MCF 10A (cell line): ENCODE measurements around the gene C1QTNF6. TPM values are rescaled to one million over a fixed set of nuclear protein-coding genes. Genes with fewer than 3 reads are reported as not detected.

Experiments used
- BruUV-seq: library from RNA; stranded (reverse); fragments of 400-500 nt; replicated peaks from 2 replicates; lab custom pipeline; 2021; lab: Mats Ljungman, UMichigan
- CTCF ChIA-PET: fragments of 300-600 bp; sonication (Branson Sonifier 250); formaldehyde crosslinking; extraction: SDS; loops from one replicate; lab custom pipeline; 2021; ENCODE audit warnings: antibody characterized with exemption, inconsistent platforms; lab: Yijun Ruan, JAX
- POLR2A ChIA-PET: fragments of 300-600, 350-650 bp; sonication (Branson Sonifier 250); formaldehyde crosslinking; extraction: SDS; loops from one replicate; lab custom pipeline; 2020; ENCODE audit warnings: antibody characterized with exemption, inconsistent platforms; lab: Yijun Ruan, JAX
- DNase-seq: peaks from one replicate; pipeline ENCODE4 v3.0.0-alpha.2; 2018; ENCODE audit not compliant: unreplicated experiment
- H3K27ac Mint-ChIP-seq: one replicate; pipeline ENCODE4 v1.8.0; 2022; ENCODE audit warnings: mild to moderate bottlenecking, low read depth, mixed read lengths; ENCODE audit not compliant: unreplicated experiment
- H3K27me3 Mint-ChIP-seq: one replicate; pipeline ENCODE4 v1.8.0; 2022; ENCODE audit warnings: mixed read lengths; ENCODE audit not compliant: insufficient read depth, unreplicated experiment
- H3K36me3 Mint-ChIP-seq: one replicate; pipeline ENCODE4 v1.8.0; 2022; ENCODE audit warnings: mild to moderate bottlenecking, moderate library complexity, mixed read lengths; ENCODE audit not compliant: insufficient read depth, unreplicated experiment
- H3K4me1 Mint-ChIP-seq: one replicate; pipeline ENCODE4 v1.8.0; 2022; ENCODE audit warnings: mixed read lengths; ENCODE audit not compliant: insufficient read depth, unreplicated experiment
- H3K4me3 Mint-ChIP-seq: one replicate; pipeline ENCODE4 v1.8.0; 2022; ENCODE audit warnings: mild to moderate bottlenecking, moderate library complexity, mixed read lengths; ENCODE audit not compliant: unreplicated experiment
- H3K9me3 Mint-ChIP-seq: one replicate; pipeline ENCODE4 v1.8.0; 2022; ENCODE audit warnings: mixed read lengths; ENCODE audit not compliant: unreplicated experiment
- CTCF ChIP-seq: fragments of 200-600 bp; IDR thresholded peaks from one replicate; pipeline ENCODE4 v1.8.0; 2022; ENCODE audit warnings: antibody characterized with exemption, mild to moderate bottlenecking; ENCODE audit not compliant: unreplicated experiment
- intact Hi-C: fragments of 100-400 bp; cut with micrococcal nuclease; formaldehyde crosslinking; loops from 2 replicates; pipeline ENCODE4 v1.14.1; 2022
- total RNA-seq: library from RNA; stranded (reverse); gene quantifications from 2 replicates; pipeline ENCODE4 v1.2.3, GENCODE V29; 2022

C1QTNF6 gene
- total RNA-seq, 1 experiment from 2014 or later = 6.6 TPM

- Mint-ChIP-seq H3K36me3 (no peaks in the 10 kb centered on the region), H3K4me1 (no peaks in the 10 kb centered on the region), H3K9me3 (peaks cover 20% of the 10 kb centered on the region), H3K27me3 (peaks cover 33% of the 10 kb centered on the region), H3K27ac (no peak overlapping the region), H3K4me3 (no peak overlapping the region)
- ChIA-PET POLR2A (interaction anchor here (1.4 kb wide), 1 partner anchor 12 kb away, joined by 4 read pairs; no protein-coding TSS in a partner anchor), CTCF (interaction anchor here (0.6 to 1.8 kb wide), 6 partner anchors 9 to 157 kb away, joined by 3 to 9 read pairs (median 5); no protein-coding TSS in a partner anchor)
- DNase-seq = no peak
- intact Hi-C loops = no loop called here
- no TSS peak for BruUV-seq
- no peak for TF ChIP-seq CTCF
These were observed 31.2 kb downstream of the C1QTNF6 start for GRCh38 chr22:37156686-37157435.

GRCh38 chr22:37155971-37156370 is 32.1 kb downstream of the C1QTNF6 start:
- Mint-ChIP-seq H3K27ac (no peak overlapping the region), H3K4me1 (no peaks in the 10 kb centered on the region), H3K4me3 (no peak overlapping the region), H3K36me3 (no peaks in the 10 kb centered on the region), H3K9me3 (peaks cover 28% of the 10 kb centered on the region), H3K27me3 (peaks cover 33% of the 10 kb centered on the region)
- intact Hi-C loops = no loop called here
- ChIA-PET POLR2A (interaction anchor here (0.6 kb wide), 1 partner anchor 232 kb away, joined by 3 read pairs; no protein-coding TSS in a partner anchor), CTCF (interaction anchor here (0.6 to 1.8 kb wide), 4 partner anchors 9 to 156 kb away, joined by 3 to 5 read pairs (median 4); no protein-coding TSS in a partner anchor)
- DNase-seq = no peak
- no TSS peak for BruUV-seq
- no peak for TF ChIP-seq CTCF

- Mint-ChIP-seq H3K4me1 (no peaks in the 10 kb centered on the region), H3K9me3 (peaks cover 35% of the 10 kb centered on the region), H3K27me3 (peaks cover 31% of the 10 kb centered on the region), H3K36me3 (no peaks in the 10 kb centered on the region), H3K27ac (no peak overlapping the region), H3K4me3 (no peak overlapping the region)
- intact Hi-C loops = no loop called here
- no TSS peak for BruUV-seq
- CTCF ChIA-PET = interaction anchor here (0.6 to 1.8 kb wide), 3 partner anchors 10 to 44 kb away, joined by 3 to 5 read pairs (median 4); no protein-coding TSS in a partner anchor
- DNase-seq = no peak
- POLR2A ChIA-PET = no interaction called here
- TF ChIP-seq CTCF = no peak
These were observed 32.9 kb downstream of the C1QTNF6 start for GRCh38 chr22:37154925-37155712.

- no peak for TF ChIP-seq CTCF
- Mint-ChIP-seq H3K4me1 (no peaks in the 10 kb centered on the region), H3K27me3 (peaks cover 19% of the 10 kb centered on the region), H3K36me3 (no peaks in the 10 kb centered on the region), H3K4me3 (no peak overlapping the region), H3K9me3 (peaks cover 35% of the 10 kb centered on the region), H3K27ac (no peak overlapping the region)
- no peak for DNase-seq
- intact Hi-C loops = no loop called here
- ChIA-PET POLR2A (no interaction called here), CTCF (no interaction called here)
- BruUV-seq = no TSS peak
These were observed 34.1 kb downstream of the C1QTNF6 start for GRCh38 chr22:37153901-37154300.
